Thymus (tissue), 11 donors: ENCODE data around the gene CCT2. TPM values are rescaled to one million over a fixed set of nuclear protein-coding genes. Genes with fewer than 3 reads are reported as not detected.

Experiments used
- DNase-seq, 9 donors: peaks; one replicate each; pipeline ENCODE4 v3.0.0-alpha.2; 2013; ENCODE audit warnings: low spot score in 9 of 9, low read depth in 6 of 9, missing footprints in 1 of 9
- H3K27ac ChIP-seq, 2 donors: one replicate each; pipeline ENCODE4 v1.5.1; 2013; ENCODE audit warnings: control low read depth in 1 of 2, low read depth in 1 of 2, low read length in 1 of 2, mild to moderate bottlenecking in 1 of 2, moderate library complexity in 1 of 2
- H3K27me3 ChIP-seq, 2 donors: one replicate each; pipeline ENCODE4 v1.5.1; 2013; ENCODE audit warnings: low read length in 1 of 2; ENCODE audit not compliant: control insufficient read depth in 2 of 2, insufficient read depth in 1 of 2
- H3K36me3 ChIP-seq, 2 donors: one replicate each; pipeline ENCODE4 v1.5.1; 2013; ENCODE audit warnings: low read length in 1 of 2, mild to moderate bottlenecking in 1 of 2, moderate library complexity in 1 of 2; ENCODE audit not compliant: control insufficient read depth in 2 of 2, insufficient read depth in 2 of 2
- H3K4me1 ChIP-seq, 2 donors: one replicate each; pipeline ENCODE4 v1.5.1; 2013; ENCODE audit warnings: low read length in 2 of 2; ENCODE audit not compliant: control insufficient read depth in 2 of 2, insufficient read depth in 2 of 2
- H3K4me3 ChIP-seq, 2 donors: one replicate each; pipeline ENCODE4 v1.5.1; 2013; ENCODE audit warnings: low read length in 2 of 2, control low read depth in 1 of 2, mild to moderate bottlenecking in 1 of 2
- H3K9me3 ChIP-seq, 2 donors: one replicate each; pipeline ENCODE4 v1.5.1; 2013; ENCODE audit warnings: low read length in 1 of 2, mild to moderate bottlenecking in 1 of 2; ENCODE audit not compliant: control insufficient read depth in 2 of 2, insufficient read depth in 1 of 2
- WGBS: extraction: QIAGEN DNeasy Blood & Tissue Kit; methylation state at CpG from one replicate; pipeline ENCODE4 v1.1.7; 2013; 5-methylcytosine and 5-hydroxymethylcytosine counted together
- polyA plus RNA-seq: library from polyadenylated mRNA; stranded (reverse); fragments of 200-250 nt; gene quantifications from one replicate; pipeline ENCODE4 v1.2.3, GENCODE V29; 2013
- total RNA-seq: library from RNA; stranded (reverse); fragments of 120-200 nt; gene quantifications from one replicate; pipeline ENCODE4 v1.2.4, GENCODE V29; 2013
- donor health status: healthy.

CCT2 gene
- total and polyA plus RNA-seq, 2 donors, result 126 to 270 TPM

DNA sequence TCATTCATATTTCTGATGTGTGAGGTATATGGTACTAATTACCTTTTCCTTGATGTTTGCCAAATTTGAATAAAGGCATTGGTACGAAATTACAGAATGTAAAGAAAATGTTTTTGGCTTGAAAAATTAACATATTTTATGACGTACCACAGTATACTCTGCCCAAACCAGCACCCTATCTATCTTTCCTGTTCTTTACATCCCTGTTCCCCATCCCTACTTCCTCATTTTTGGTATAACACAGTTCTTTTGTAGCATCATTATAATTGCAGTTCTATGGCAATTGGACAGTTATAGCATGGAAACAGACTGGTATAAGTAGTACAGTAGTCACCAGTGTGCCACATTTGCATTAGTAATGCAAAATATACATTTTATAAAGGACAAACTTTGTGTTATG, 7.0 kb upstream of the CCT2 start:
- Histone ChIP-seq H3K4me3 (no peak overlapping the region), H3K9me3 (no peaks in the 10 kb centered on the region), H3K27ac (no peak overlapping the region), H3K4me1 (no peaks in the 10 kb centered on the region), H3K27me3 (no peaks in the 10 kb centered on the region), H3K36me3 (peaks cover 12 to 21% of the 10 kb centered on the region in 2 donors)
- WGBS, result 96% methylated on average over 2 of the region's 2 CpGs
- DNase-seq, result no peak

DNA sequence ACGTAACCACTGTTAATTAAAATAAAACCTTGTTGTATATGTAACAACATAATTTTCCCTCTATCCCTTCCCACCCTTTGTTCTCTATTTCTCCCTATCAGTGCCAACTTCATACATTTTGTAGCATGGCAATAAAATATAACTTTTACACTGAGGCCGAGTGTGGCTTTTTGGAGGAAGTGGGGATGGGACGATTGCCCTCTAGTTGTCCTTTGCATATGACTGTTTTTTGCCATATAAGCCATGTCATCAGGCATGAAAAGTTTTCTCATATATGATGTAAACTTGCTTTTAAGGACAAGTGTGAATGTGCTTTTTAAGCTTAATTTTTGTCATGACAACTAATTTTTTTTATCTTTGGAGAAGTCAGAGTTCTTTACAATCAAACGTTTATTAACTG, 6.2 kb upstream of the CCT2 start:
- Histone ChIP-seq H3K36me3 (peaks cover 8 to 16% of the 10 kb centered on the region in 2 donors), H3K9me3 (no peaks in the 10 kb centered on the region), H3K27me3 (no peaks in the 10 kb centered on the region), H3K27ac (no peak overlapping the region), H3K4me3 (no peak overlapping the region), H3K4me1 (no peaks in the 10 kb centered on the region)
- WGBS, result 77% methylated on average over 4 of the region's 4 CpGs
- no peak for DNase-seq

DNA sequence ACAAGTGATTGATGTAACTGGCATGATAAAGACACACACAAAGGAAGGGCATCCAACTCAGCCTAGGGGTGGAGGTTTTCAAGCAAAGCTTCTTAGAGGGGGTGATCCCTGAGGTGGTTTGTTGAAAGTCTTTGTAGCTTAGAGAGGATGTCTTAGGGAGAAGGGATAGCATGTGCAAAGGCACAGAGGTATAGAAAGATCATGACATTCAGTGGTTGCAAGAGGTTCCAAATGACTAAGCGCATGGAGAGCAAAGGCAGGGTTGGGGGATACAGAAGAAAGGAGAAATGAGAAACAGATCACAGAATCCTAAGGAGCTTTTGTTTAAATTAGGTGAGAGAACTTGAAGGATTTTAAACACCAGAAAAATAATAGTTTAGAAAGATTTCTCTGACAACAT, 5.2 kb upstream of the CCT2 start:
- WGBS, result 98% methylated on average over 1 of the region's 1 CpG
- Histone ChIP-seq H3K27me3 (no peaks in the 10 kb centered on the region), H3K36me3 (peaks cover 0 to 5% of the 10 kb centered on the region in 2 donors), H3K27ac (no peak overlapping the region), H3K4me1 (no peaks in the 10 kb centered on the region), H3K9me3 (no peaks in the 10 kb centered on the region), H3K4me3 (no peak overlapping the region)
- DNase-seq, result no peak

DNA sequence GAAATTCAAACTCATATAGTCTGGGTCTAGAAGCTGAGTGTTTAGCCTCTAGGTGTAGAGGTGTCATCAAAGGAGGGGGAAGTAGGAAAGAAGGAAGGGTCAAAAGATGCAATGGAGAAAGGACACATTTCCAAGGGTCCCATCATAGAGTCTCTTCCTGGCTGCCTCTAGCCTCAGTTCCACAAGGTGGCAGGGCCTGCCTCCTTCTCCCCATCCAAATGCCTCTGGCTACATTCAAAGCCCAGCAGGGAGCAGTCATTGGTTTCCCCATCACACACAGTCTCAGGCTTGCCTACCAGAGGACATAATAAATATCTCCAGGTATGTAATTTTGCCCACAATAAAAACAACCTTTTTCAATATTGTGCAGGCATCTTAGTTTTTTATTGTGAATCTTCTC, 2.1 kb upstream of the CCT2 start:
- Histone ChIP-seq H3K4me3 (no peak overlapping the region), H3K27me3 (no peaks in the 10 kb centered on the region), H3K4me1 (peaks cover 4 to 5% of the 10 kb centered on the region in 2 donors), H3K9me3 (no peaks in the 10 kb centered on the region), H3K27ac (no peak overlapping the region), H3K36me3 (peaks cover 8 to 12% of the 10 kb centered on the region in 2 donors)
- DNase-seq, result no peak

DNA sequence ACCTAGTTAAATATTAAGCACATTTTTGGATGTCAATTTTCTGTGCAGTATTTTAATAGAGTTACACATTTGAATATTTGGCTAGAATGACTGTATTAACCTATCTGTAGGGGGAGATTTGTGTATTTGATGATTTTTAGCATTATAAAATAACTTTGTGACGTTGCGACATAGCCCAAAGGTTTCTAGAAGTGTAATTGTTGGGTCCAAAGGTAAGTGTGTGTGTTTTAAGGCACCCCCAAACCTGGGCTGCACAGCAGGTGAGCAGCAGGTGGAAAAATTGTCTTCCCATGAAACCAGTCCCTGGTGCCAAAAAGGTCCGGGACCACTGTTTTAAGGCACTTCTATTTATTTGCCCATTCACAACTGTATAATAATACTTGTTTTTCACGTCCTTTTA, 3.3 kb downstream of the CCT2 start:
- H3K4me1 ChIP-seq, result peaks cover 4 to 5% of the 10 kb centered on the region in 2 donors
- no peak for DNase-seq
- WGBS, result 97% methylated on average over 4 of the region's 4 CpGs

DNA sequence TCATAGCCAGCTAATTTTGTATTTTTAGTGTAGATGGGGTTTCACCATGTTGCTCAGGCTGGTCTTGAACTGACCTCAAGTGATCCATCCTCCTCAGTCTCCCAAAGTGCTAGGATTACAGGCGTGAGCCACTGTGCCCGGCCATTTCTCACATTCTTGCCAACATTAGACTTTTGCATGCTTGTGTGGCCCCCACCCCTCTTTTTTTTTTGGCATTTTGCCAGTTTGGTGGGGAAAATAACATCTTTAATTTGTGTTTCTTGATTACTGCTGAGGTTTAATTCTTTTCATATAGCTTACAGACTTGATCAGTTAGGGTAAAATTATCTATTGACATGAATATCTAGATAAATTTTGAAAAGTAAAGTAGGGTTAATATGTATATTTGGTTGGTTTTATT, 3.8 kb downstream of the CCT2 start:
- Histone ChIP-seq H3K36me3 (peaks cover 47 to 62% of the 10 kb centered on the region in 2 donors), H3K4me3 (no peak overlapping the region), H3K4me1 (peaks cover 4 to 5% of the 10 kb centered on the region in 2 donors), H3K27me3 (no peaks in the 10 kb centered on the region), H3K27ac (no peak overlapping the region), H3K9me3 (no peaks in the 10 kb centered on the region)
- no peak for DNase-seq
- WGBS, result 94% methylated on average over 2 of the region's 2 CpGs

More for the DNA sequence above, 3.3 kb downstream of the CCT2 start:
- Histone ChIP-seq H3K9me3 (no peaks in the 10 kb centered on the region), H3K27ac (no peak overlapping the region), H3K4me3 (no peak overlapping the region), H3K36me3 (peaks cover 42 to 56% of the 10 kb centered on the region in 2 donors), H3K27me3 (no peaks in the 10 kb centered on the region)

DNA sequence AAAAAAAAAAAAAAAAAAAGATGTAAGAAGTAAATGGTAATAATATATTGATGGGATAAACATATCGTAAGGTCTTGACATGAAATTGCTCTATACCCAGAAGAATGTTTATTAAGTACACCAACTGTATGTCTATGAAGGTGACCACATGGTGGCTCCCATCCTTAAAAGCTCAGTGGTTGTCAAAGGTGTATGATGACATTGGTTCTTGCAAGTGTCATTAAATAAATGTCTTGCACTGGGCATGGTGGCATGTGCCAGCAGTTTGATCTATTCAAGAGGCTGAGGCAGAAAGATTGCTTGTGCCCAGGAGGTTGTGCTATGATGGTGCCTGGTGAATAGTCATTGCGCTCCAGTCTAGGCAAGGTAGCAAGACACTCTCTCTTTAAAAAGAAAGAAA, 10.4 kb downstream of the CCT2 start:
- Histone ChIP-seq H3K27me3 (no peaks in the 10 kb centered on the region), H3K4me1 (no peaks in the 10 kb centered on the region), H3K4me3 (no peak overlapping the region), H3K27ac (no peak overlapping the region), H3K9me3 (no peaks in the 10 kb centered on the region), H3K36me3 (peaks cover 59 to 86% of the 10 kb centered on the region in 2 donors)
- WGBS, result 97% methylated on average over 2 of the region's 2 CpGs
- no peak for DNase-seq

DNA sequence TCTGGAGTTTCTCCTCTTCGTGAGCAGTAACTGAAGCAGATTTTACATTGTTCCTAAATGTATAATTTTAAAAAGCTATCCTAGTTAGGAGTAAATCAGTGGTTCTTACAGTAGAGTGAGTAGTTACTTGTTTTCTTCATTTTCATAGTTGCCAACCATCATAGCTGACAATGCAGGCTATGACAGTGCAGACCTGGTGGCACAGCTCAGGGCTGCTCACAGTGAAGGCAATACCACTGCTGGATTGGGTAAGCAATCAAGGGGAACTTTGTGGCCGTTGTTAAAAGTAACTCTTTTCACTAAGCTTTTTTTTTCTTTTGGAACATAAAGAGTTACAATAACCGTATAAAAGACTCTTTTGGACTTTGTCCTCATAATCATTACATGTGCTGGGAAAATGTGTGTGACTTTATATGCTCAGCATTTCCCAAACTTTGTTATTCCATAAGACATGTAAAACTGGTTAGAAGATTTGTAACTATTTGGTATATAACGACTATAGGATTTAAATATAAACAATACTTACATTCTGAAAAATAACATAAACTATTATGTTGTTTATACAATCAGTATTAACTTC, 13.0 kb downstream of the CCT2 start:
- 98% methylated on average over 4 of the region's 4 CpGs for WGBS

DNA sequence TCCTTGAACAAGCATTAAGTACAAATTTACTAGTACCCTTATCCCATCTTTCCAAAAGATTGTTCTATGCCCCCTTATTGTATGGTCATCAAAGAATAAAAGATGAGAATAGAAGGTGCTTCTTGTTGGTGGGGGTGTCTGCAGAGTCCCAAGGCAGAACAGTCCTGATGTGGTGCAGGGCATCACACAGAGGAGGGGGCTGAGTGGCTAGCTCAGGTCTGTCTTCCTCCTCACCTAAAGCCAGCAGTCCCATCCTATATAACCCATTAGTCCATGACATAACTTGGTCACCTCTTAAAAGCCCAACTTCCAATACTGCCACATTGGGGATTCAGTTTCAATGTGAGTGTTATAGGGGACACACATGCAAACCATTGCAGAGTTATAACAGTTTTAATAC, 15.5 kb downstream of the CCT2 start:
- Histone ChIP-seq H3K4me3 (no peak overlapping the region), H3K27ac (no peak overlapping the region), H3K27me3 (no peaks in the 10 kb centered on the region), H3K9me3 (peaks cover 0 to 1% of the 10 kb centered on the region in 2 donors), H3K36me3 (peaks cover 38 to 72% of the 10 kb centered on the region in 2 donors), H3K4me1 (no peaks in the 10 kb centered on the region)
- no peak for DNase-seq

More for the DNA sequence above, 13.0 kb downstream of the CCT2 start:
- H3K4me1 ChIP-seq, result no peaks in the 10 kb centered on the region
- no peak overlapping the region for H3K4me3 ChIP-seq
- H3K9me3 ChIP-seq, result no peaks in the 10 kb centered on the region
- H3K27ac ChIP-seq, result no peak overlapping the region
- no peaks in the 10 kb centered on the region for H3K27me3 ChIP-seq
- no peak for DNase-seq
- H3K36me3 ChIP-seq, result peaks cover 49 to 92% of the 10 kb centered on the region in 2 donors
